T-helper 1 cell treated with Interleukin-12 subunit alpha and Interleukin-12 subunit beta and Interleukin-4 antibody, amounts not matched to agents 30 μg/mL and 1 μg/mL, for 36 hours (primary cell): ENCODE data around the gene USP1.

Experiments used
- H3K27ac Mint-ChIP-seq: one replicate; pipeline ENCODE4 v1.8.0; 2021; ENCODE audit warnings: mild to moderate bottlenecking, mixed read lengths
- H3K27me3 Mint-ChIP-seq: one replicate; pipeline ENCODE4 v1.8.0; 2021; ENCODE audit warnings: low read depth, mixed read lengths
- H3K36me3 Mint-ChIP-seq: one replicate; pipeline ENCODE4 v1.8.0; 2021; ENCODE audit warnings: low read depth, mixed read lengths
- H3K4me1 Mint-ChIP-seq: one replicate; pipeline ENCODE4 v1.8.0; 2021; ENCODE audit warnings: low read depth, mixed read lengths
- H3K4me3 Mint-ChIP-seq: one replicate; pipeline ENCODE4 v1.8.0; 2021; ENCODE audit warnings: mild to moderate bottlenecking, moderate library complexity, mixed read lengths
- H3K9me3 Mint-ChIP-seq: one replicate; pipeline ENCODE4 v1.8.0; 2021; ENCODE audit warnings: mixed read lengths

USP1 gene

GRCh38 chr1:62436466-62437272 lies at the start of gene USP1:
Gene USP1 (plus strand): TSS chr1:62437049. CDS start chr1:62439868, 2,819 bp downstream.
- H3K4me1 Mint-ChIP-seq, result peaks cover 35% of the 10 kb centered on the region
- peaks cover 11% of the 10 kb centered on the region for H3K36me3 Mint-ChIP-seq
- no peaks in the 10 kb centered on the region for H3K9me3 Mint-ChIP-seq
- H3K27ac Mint-ChIP-seq, result peak within 1 kb of the TSS; percentile 98
- no peaks in the 10 kb centered on the region for H3K27me3 Mint-ChIP-seq
- H3K4me3 Mint-ChIP-seq, result peak within 1 kb of the TSS; percentile 87

GRCh38 chr1:62389531-62389930 lies 47.3 kb upstream of the USP1 start:
- H3K27me3 Mint-ChIP-seq, result peaks cover 5% of the 10 kb centered on the region
- no peaks in the 10 kb centered on the region for H3K36me3 Mint-ChIP-seq
- no peak overlapping the region for H3K4me3 Mint-ChIP-seq
- H3K27ac Mint-ChIP-seq, result no peak overlapping the region
- H3K4me1 Mint-ChIP-seq, result no peaks in the 10 kb centered on the region
- H3K9me3 Mint-ChIP-seq, result no peaks in the 10 kb centered on the region

- no peaks in the 10 kb centered on the region for H3K4me1 Mint-ChIP-seq
- H3K27ac Mint-ChIP-seq, result no peak overlapping the region
- H3K36me3 Mint-ChIP-seq, result no peaks in the 10 kb centered on the region
- no peaks in the 10 kb centered on the region for H3K9me3 Mint-ChIP-seq
- peaks cover 5% of the 10 kb centered on the region for H3K27me3 Mint-ChIP-seq
- no peak overlapping the region for H3K4me3 Mint-ChIP-seq
Measured at GRCh38 chr1:62390071-62390470, 46.8 kb upstream of the USP1 start.

- Mint-ChIP-seq H3K4me3 (no peak overlapping the region), H3K27ac (no peak overlapping the region), H3K36me3 (no peaks in the 10 kb centered on the region), H3K4me1 (no peaks in the 10 kb centered on the region), H3K9me3 (no peaks in the 10 kb centered on the region), H3K27me3 (peaks cover 5% of the 10 kb centered on the region)
Measured at GRCh38 chr1:62391369-62391971, 45.4 kb upstream of the USP1 start.

DNA sequence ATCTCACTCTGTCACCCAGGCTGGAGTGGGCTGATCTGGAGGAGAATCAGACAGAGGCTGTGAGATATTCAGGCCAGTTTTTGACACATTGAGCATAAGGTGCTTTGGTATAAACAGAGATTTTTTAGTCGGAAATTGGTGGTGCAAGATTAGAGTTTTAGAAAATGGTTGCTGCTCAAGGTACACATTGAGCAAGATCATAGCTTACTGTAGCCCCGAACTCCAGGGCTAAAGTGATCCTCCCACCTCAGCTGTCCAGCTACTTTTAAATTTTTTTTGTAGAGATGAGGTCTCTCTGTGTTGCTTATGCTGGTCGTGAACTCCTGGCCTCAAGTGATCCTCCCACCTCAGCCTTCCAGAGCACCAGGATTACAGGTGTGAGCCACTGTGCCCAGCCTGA lies 43.9 kb upstream of the USP1 start:
- Mint-ChIP-seq H3K4me3 (no peak overlapping the region), H3K4me1 (no peaks in the 10 kb centered on the region), H3K27ac (no peak overlapping the region), H3K36me3 (no peaks in the 10 kb centered on the region), H3K27me3 (peaks cover 5% of the 10 kb centered on the region), H3K9me3 (no peaks in the 10 kb centered on the region)

GRCh38 chr1:62394646-62395045 lies 42.2 kb upstream of the USP1 start:
- H3K27ac Mint-ChIP-seq, result no peak overlapping the region
- H3K4me3 Mint-ChIP-seq, result no peak overlapping the region
- no peaks in the 10 kb centered on the region for H3K36me3 Mint-ChIP-seq
- H3K9me3 Mint-ChIP-seq, result no peaks in the 10 kb centered on the region
- no peaks in the 10 kb centered on the region for H3K4me1 Mint-ChIP-seq
- peaks cover 5% of the 10 kb centered on the region for H3K27me3 Mint-ChIP-seq

GRCh38 chr1:62395291-62395690 lies 41.6 kb upstream of the USP1 start:
- no peak overlapping the region for H3K4me3 Mint-ChIP-seq
- H3K36me3 Mint-ChIP-seq, result no peaks in the 10 kb centered on the region
- H3K9me3 Mint-ChIP-seq, result no peaks in the 10 kb centered on the region
- H3K4me1 Mint-ChIP-seq, result no peaks in the 10 kb centered on the region
- no peak overlapping the region for H3K27ac Mint-ChIP-seq
- peaks cover 5% of the 10 kb centered on the region for H3K27me3 Mint-ChIP-seq

- no peak overlapping the region for H3K27ac Mint-ChIP-seq
- H3K36me3 Mint-ChIP-seq, result no peaks in the 10 kb centered on the region
- peaks cover 4% of the 10 kb centered on the region for H3K27me3 Mint-ChIP-seq
- H3K4me1 Mint-ChIP-seq, result no peaks in the 10 kb centered on the region
- no peak overlapping the region for H3K4me3 Mint-ChIP-seq
- no peaks in the 10 kb centered on the region for H3K9me3 Mint-ChIP-seq
Measured at GRCh38 chr1:62396871-62397270, 40.0 kb upstream of the USP1 start.

DNA sequence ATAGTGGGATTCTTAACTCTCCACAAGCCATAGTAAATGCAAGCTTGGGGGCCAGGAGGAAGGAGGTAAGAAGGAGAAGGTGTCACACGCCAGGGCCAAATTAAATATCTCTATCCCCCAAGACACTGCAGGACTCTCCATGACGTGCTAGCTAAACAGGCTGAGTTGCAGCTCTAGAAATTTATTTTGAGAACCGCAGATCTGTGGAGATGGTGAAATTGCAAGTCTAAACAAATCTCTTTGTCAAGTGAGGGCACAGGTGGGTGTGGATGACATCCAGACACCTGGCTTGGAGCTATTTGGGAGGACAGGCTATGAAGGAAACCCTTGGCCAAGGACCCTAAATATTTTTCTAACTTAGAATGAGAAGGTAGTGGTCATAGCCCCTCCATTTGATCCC lies 39.5 kb upstream of the USP1 start:
- no peaks in the 10 kb centered on the region for H3K9me3 Mint-ChIP-seq
- no peak overlapping the region for H3K4me3 Mint-ChIP-seq
- no peak overlapping the region for H3K27ac Mint-ChIP-seq
- H3K4me1 Mint-ChIP-seq, result no peaks in the 10 kb centered on the region
- H3K36me3 Mint-ChIP-seq, result no peaks in the 10 kb centered on the region
- H3K27me3 Mint-ChIP-seq, result peaks cover under 1% of the 10 kb centered on the region

GRCh38 chr1:62398377-62398776 lies 38.5 kb upstream of the USP1 start:
- Mint-ChIP-seq H3K27me3 (no peaks in the 10 kb centered on the region), H3K9me3 (no peaks in the 10 kb centered on the region), H3K36me3 (no peaks in the 10 kb centered on the region), H3K4me1 (no peaks in the 10 kb centered on the region), H3K27ac (no peak overlapping the region), H3K4me3 (no peak overlapping the region)

- H3K27me3 Mint-ChIP-seq, result no peaks in the 10 kb centered on the region
- H3K4me3 Mint-ChIP-seq, result no peak overlapping the region
- no peaks in the 10 kb centered on the region for H3K36me3 Mint-ChIP-seq
- H3K27ac Mint-ChIP-seq, result no peak overlapping the region
- H3K9me3 Mint-ChIP-seq, result no peaks in the 10 kb centered on the region
- no peaks in the 10 kb centered on the region for H3K4me1 Mint-ChIP-seq
Measured at GRCh38 chr1:62401034-62401760, 35.7 kb upstream of the USP1 start.

DNA sequence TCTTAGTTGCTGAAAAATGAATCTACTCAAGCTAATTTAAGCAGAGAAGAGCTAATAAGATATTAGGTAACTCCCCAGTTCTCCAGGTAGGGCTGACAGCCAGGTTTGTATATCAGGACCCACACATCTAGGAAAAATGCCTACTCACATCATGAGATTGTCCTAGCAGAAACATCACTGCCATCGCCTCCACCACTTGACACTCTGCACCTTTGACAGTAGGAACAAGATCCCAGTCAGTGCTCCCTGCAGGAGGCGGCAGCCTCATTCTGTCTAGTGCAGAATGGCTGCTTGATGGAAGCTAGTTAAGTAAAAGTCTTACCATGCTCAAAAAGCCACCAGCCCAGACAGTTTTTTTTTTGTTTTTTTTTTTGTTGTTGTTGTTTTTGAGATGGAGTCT lies 31.6 kb upstream of the USP1 start:
- H3K4me3 Mint-ChIP-seq, result no peak overlapping the region
- H3K9me3 Mint-ChIP-seq, result no peaks in the 10 kb centered on the region
- H3K36me3 Mint-ChIP-seq, result no peaks in the 10 kb centered on the region
- H3K27ac Mint-ChIP-seq, result no peak overlapping the region
- H3K4me1 Mint-ChIP-seq, result no peaks in the 10 kb centered on the region
- H3K27me3 Mint-ChIP-seq, result peaks cover 7% of the 10 kb centered on the region

DNA sequence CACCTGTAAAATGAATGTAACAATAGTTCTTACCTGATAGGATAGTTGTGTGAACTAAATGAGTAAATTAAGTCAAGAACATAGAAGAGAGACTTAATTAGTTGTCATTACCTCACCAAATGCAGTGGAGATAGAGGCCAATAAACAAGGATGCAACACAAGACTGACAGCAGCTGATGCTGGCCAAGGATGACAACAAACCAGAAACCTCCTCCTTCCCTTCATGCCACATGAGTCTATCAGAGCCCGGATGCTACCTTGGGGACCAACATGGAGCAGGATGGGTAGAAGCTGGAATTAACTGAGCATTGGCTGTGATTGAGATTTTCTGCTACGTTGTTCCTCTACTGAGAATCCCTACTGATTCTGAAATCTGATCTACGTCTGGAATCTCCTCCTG lies 30.3 kb upstream of the USP1 start:
- H3K4me3 Mint-ChIP-seq, result no peak overlapping the region
- peaks cover 10% of the 10 kb centered on the region for H3K27me3 Mint-ChIP-seq
- no peaks in the 10 kb centered on the region for H3K4me1 Mint-ChIP-seq
- no peaks in the 10 kb centered on the region for H3K9me3 Mint-ChIP-seq
- no peak overlapping the region for H3K27ac Mint-ChIP-seq
- no peaks in the 10 kb centered on the region for H3K36me3 Mint-ChIP-seq

GRCh38 chr1:62407398-62408009 lies 29.3 kb upstream of the USP1 start:
- Mint-ChIP-seq H3K27ac (no peak overlapping the region), H3K9me3 (no peaks in the 10 kb centered on the region), H3K36me3 (no peaks in the 10 kb centered on the region), H3K4me3 (no peak overlapping the region), H3K27me3 (peaks cover 10% of the 10 kb centered on the region), H3K4me1 (no peaks in the 10 kb centered on the region)
